ENCODE results near the gene PGLYRP3.

Gene PGLYRP3

DNA sequence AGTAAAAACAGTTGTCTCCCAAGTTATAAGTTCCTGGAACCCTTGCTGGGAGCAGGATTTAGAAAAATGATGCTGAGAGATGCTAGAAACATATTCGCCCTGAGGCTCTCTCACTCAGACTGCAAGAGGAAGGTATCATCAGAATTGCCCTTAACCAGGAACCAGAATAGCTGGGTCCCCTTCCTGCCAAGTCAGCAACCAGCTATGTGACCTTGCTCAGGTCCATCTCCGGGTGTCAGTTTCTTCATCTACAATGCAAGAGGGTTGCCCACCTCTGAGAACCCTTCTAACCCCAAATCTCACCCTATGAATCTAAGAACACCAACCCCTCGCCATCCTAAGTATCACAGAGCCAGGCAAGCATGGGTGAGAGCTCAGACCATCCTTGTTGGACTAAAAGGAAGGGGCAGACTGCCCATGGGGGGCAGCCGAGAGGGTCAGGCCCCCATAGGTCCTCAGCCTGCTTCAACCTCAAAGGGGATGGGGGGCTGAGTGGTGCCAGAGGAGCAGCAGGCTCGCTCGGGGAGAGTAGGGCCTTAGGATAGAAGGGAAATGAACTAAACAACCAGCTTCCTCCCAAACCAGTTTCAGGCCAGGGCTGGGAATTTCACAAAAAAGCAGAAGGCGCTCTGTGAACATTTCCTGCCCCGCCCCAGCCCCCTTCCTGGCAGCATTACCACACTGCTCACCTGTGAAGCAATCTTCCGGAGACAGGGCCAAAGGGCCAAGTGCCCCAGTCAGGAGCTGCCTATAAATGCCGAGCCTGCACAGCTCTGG lies 44.5 kb upstream of the PGLYRP3 start:
- Histone ChIP-seq H3K9ac (ENCODE audit: low read length in 5 of 5) (no peak overlapping the region), H3K27ac (ENCODE audit: low read depth, low read length) (no peak overlapping the region), H3K9me3 (ENCODE audit: control insufficient read depth in 5 of 5, low read length in 5 of 5) (no peaks in the 10 kb centered on the region), H3K36me3 (ENCODE audit: control insufficient read depth in 5 of 5, insufficient read depth in 5 of 5, low read length in 5 of 5) (no peaks in the 10 kb centered on the region), H3K27me3 (ENCODE audit: control insufficient read depth in 5 of 5, insufficient read depth in 4 of 5, low read length in 5 of 5) (peaks cover 0 to 6% (median 0%) of the 10 kb centered on the region in 5 donors), H3K4me1 (ENCODE audit: control insufficient read depth in 5 of 5, insufficient read depth in 5 of 5, low read length in 5 of 5) (peaks cover 0 to 43% (median 15%) of the 10 kb centered on the region in 5 donors), H3K4me3 (ENCODE audit: low read depth in 1 of 5, low read length in 5 of 5) (peak overlapping the region in 1 of 5 donors; percentile 29)

DNA sequence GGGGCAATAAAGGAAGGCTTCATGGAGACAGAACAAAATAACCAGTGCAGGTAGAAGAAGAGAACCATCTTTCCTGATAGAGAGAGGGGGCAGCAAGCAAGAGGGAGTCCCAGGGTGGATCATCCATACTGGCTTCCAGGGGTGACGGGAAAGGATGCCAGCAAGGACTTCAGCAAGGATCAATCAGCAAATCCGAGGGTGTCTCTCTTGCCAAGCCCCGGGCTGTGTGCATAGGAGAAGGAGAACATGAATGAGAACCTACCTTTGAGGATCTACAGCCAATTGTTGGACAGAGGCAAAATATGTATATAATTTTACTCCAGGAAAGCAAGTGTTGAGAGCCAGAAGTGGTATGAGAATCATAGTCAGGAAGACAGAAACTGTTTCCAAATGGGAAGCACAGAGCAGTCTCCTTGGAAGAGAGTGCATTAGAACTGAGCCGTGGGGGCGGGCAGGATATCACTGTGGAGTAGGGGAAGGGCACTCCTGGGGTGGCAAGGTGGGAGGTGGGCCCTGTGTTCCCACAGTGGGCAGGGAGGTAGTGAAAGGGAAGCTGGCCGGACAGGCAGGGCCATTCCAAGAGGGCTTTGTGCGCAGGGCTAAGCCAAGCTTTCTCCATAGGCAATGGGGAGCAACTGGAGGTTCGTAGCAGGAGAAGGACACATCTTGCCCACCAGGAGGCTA lies 43.8 kb upstream of the PGLYRP3 start:
- no peak overlapping the region for H3K9ac ChIP-seq (ENCODE audit: low read length in 5 of 5)
- peaks cover 0 to 43% (median 15%) of the 10 kb centered on the region in 5 donors for H3K4me1 ChIP-seq (ENCODE audit: control insufficient read depth in 5 of 5, insufficient read depth in 5 of 5, low read length in 5 of 5)
- H3K4me3 ChIP-seq (ENCODE audit: low read depth in 1 of 5, low read length in 5 of 5) = no peak overlapping the region
- H3K27me3 ChIP-seq (ENCODE audit: control insufficient read depth in 5 of 5, insufficient read depth in 4 of 5, low read length in 5 of 5) = peaks cover 0 to 6% (median 0%) of the 10 kb centered on the region in 5 donors
- no peak overlapping the region for H3K27ac ChIP-seq (ENCODE audit: low read depth, low read length)
- no peaks in the 10 kb centered on the region for H3K36me3 ChIP-seq (ENCODE audit: control insufficient read depth in 5 of 5, insufficient read depth in 5 of 5, low read length in 5 of 5)
- H3K9me3 ChIP-seq (ENCODE audit: control insufficient read depth in 5 of 5, low read length in 5 of 5) = no peaks in the 10 kb centered on the region

DNA sequence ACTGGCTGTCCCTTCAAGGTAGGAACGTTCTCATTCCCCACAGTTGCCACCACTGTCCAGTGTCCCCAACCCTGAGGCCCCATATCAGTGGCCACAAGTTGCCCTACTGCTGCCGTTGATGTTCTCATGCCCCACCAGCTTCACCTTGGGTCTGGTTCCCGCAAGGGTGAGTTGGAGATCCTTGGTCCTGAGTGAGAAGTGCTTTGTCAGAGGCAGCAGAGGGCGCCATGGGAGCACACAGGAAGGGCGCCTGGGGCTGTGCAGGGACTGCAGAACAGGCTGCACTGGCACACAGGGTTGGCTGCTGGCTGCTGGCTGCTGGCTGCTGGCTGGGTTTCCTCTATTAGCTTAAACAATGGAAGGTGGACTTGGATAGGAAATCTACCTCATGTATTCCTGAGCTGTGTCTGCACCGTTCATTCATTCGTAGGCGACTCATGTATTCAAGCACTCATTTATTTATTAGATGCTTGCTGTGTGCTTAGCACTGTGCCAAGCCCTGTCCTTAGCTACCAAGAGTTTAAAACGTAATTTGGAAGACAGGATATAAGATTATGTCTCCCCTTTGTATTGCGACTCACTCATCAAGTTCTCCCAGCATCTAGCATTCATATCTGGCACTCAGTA lies 42.8 kb upstream of the PGLYRP3 start:
- Histone ChIP-seq H3K4me3 (ENCODE audit: low read depth in 1 of 5, low read length in 5 of 5) (no peak overlapping the region), H3K9ac (ENCODE audit: low read length in 5 of 5) (no peak overlapping the region), H3K27ac (ENCODE audit: low read depth, low read length) (no peak overlapping the region), H3K4me1 (ENCODE audit: control insufficient read depth in 5 of 5, insufficient read depth in 5 of 5, low read length in 5 of 5) (peaks cover 0 to 40% (median 15%) of the 10 kb centered on the region in 5 donors), H3K9me3 (ENCODE audit: control insufficient read depth in 5 of 5, low read length in 5 of 5) (no peaks in the 10 kb centered on the region), H3K36me3 (ENCODE audit: control insufficient read depth in 5 of 5, insufficient read depth in 5 of 5, low read length in 5 of 5) (no peaks in the 10 kb centered on the region), H3K27me3 (ENCODE audit: control insufficient read depth in 5 of 5, insufficient read depth in 4 of 5, low read length in 5 of 5) (peaks cover 0 to 8% (median 5%) of the 10 kb centered on the region in 5 donors)

DNA sequence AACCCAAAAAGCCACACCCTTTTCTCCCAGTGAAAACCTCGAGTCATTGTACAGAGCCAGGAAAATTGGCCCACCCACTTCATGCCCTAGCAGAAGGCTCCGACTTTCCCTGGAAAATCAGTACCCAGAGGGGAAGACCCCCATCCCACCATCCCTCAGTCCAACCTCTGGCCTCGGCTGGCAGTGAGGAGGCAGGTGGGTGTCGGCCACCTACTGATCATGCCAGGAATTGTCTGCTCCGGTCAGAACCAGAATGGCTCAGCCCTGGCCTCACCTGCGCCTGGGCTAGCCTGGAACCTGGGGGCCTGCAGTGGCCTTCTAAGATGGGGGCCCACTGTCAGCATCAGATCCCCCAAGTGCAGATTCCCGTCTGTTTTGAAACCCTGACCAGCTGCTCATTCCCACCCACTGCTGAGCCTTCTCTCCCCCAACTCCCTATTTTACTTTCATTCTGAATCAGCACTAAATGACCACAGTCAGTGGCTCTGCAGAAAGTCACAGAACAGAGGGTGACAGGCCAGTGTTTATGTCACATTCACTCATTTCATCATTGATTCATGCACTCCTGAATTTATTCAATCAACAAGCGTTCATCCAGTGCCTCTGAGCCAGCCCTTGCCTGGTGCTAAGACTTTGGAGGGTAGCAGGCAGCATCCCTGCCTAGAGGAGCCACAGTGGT lies 41.9 kb upstream of the PGLYRP3 start:
- H3K27me3 ChIP-seq (ENCODE audit: control insufficient read depth in 5 of 5, insufficient read depth in 4 of 5, low read length in 5 of 5) = peaks cover 0 to 13% (median 9%) of the 10 kb centered on the region in 5 donors
- no peak overlapping the region for H3K27ac ChIP-seq (ENCODE audit: low read depth, low read length)
- no peak overlapping the region for H3K9ac ChIP-seq (ENCODE audit: low read length in 5 of 5)
- H3K4me3 ChIP-seq (ENCODE audit: low read depth in 1 of 5, low read length in 5 of 5) = no peak overlapping the region
- H3K36me3 ChIP-seq (ENCODE audit: control insufficient read depth in 5 of 5, insufficient read depth in 5 of 5, low read length in 5 of 5) = no peaks in the 10 kb centered on the region
- H3K4me1 ChIP-seq (ENCODE audit: control insufficient read depth in 5 of 5, insufficient read depth in 5 of 5, low read length in 5 of 5) = peaks cover 0 to 32% (median 15%) of the 10 kb centered on the region in 5 donors
- no peaks in the 10 kb centered on the region for H3K9me3 ChIP-seq (ENCODE audit: control insufficient read depth in 5 of 5, low read length in 5 of 5)

DNA sequence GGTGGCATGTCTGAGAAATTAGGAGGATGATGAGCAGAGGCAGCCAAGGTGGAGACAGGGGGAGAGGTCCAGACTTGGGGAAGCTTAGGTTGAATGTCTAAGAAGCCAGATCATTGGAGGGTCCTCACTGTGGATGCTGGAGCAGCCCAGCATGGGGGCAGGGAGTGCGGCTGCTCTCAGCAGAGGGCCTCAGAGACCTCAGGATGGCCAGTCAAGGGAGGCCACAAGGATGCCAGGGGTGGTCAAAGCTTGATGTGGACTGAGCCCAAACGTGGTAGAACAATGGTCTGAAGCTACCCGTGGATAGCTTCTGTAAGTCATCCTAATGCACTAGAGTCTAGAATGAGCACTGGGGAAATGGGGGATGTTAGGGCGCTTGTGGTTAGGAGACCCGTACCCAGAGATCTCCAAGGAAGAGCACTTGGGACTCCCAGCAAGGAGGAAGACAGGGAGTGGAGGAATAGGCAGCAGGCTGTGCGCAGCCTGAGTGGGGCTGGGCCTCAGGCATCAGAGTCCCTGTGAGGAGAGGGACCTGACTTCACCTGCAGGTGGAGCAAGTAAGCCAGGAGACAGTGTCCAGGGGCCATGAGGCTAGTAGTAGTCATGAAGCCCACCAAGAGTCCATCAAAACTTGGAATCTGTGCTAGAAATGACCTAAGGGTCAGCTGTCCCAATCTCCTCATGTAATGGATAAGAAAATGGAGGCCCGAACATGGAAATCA lies 40.6 kb upstream of the PGLYRP3 start:
- Histone ChIP-seq H3K36me3 (ENCODE audit: control insufficient read depth in 5 of 5, insufficient read depth in 5 of 5, low read length in 5 of 5) (no peaks in the 10 kb centered on the region), H3K4me1 (ENCODE audit: control insufficient read depth in 5 of 5, insufficient read depth in 5 of 5, low read length in 5 of 5) (peaks cover 0 to 22% (median 10%) of the 10 kb centered on the region in 5 donors), H3K27ac (ENCODE audit: low read depth, low read length) (no peak overlapping the region), H3K27me3 (ENCODE audit: control insufficient read depth in 5 of 5, insufficient read depth in 4 of 5, low read length in 5 of 5) (peaks cover 5 to 22% (median 17%) of the 10 kb centered on the region in 5 donors), H3K4me3 (ENCODE audit: low read depth in 1 of 5, low read length in 5 of 5) (no peak overlapping the region), H3K9ac (ENCODE audit: low read length in 5 of 5) (no peak overlapping the region), H3K9me3 (ENCODE audit: control insufficient read depth in 5 of 5, low read length in 5 of 5) (no peaks in the 10 kb centered on the region)

DNA sequence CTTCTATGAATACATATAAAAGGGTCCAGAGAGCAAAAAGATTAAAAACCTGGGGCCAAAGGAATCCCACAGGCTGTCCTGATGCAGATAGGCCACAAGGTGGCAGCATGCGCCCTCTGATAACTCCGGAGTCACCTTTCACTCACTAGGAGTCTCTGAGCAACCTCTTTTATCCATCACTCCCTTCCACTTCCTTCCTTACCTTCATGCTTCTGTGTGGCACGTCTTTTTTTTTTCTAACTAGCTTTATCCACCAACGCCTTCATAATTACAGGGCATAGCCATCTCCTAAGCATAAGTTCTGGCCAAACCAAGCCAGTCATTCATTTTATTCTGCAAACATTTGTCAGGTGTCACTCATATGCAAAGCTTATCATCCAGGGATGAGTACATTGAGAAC lies 39.8 kb upstream of the PGLYRP3 start:
- no peaks in the 10 kb centered on the region for H3K9me3 ChIP-seq (ENCODE audit: control insufficient read depth in 5 of 5, low read length in 5 of 5)
- no peak overlapping the region for H3K4me3 ChIP-seq (ENCODE audit: low read depth in 1 of 5, low read length in 5 of 5)
- no peak overlapping the region for H3K27ac ChIP-seq (ENCODE audit: low read depth, low read length)
- peaks cover 9 to 30% (median 22%) of the 10 kb centered on the region in 5 donors for H3K27me3 ChIP-seq (ENCODE audit: control insufficient read depth in 5 of 5, insufficient read depth in 4 of 5, low read length in 5 of 5)
- H3K36me3 ChIP-seq (ENCODE audit: control insufficient read depth in 5 of 5, insufficient read depth in 5 of 5, low read length in 5 of 5) = no peaks in the 10 kb centered on the region
- no peak overlapping the region for H3K9ac ChIP-seq (ENCODE audit: low read length in 5 of 5)
- peaks cover 0 to 14% (median 5%) of the 10 kb centered on the region in 5 donors for H3K4me1 ChIP-seq (ENCODE audit: control insufficient read depth in 5 of 5, insufficient read depth in 5 of 5, low read length in 5 of 5)

DNA sequence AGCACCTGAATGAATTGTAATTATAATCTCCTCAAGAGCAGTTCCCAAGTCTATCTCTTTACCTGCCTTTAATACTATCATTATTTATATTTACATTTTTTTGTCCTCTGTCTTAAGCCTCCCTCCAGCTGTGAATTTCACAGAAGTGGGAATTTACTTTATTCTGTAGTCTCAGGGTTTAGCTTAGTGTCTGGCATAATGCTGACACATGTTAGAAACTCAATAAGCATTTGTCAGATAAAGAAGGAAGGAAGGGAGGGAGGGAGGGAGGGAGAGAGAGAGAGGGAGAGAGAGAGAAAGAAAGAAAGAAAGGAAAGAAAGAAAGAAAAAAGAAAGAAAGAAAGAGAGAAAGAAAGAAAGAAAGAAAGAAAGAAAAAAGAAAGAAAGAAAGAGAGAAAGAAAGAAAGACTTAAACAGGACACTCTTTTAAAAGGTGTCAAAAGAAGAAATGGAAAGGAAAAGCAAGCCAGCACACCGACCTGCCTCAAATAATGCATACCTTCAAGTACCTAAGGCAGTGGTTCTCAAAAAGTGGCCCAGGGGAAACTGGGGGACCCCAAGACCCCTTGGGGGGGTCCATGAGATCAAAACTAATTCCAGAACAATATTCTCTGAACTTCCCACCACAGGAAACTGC lies 37.7 kb upstream of the PGLYRP3 start:
- H3K27me3 ChIP-seq (ENCODE audit: control insufficient read depth in 5 of 5, insufficient read depth in 4 of 5, low read length in 5 of 5) = peaks cover 15 to 43% (median 28%) of the 10 kb centered on the region in 5 donors

DNA sequence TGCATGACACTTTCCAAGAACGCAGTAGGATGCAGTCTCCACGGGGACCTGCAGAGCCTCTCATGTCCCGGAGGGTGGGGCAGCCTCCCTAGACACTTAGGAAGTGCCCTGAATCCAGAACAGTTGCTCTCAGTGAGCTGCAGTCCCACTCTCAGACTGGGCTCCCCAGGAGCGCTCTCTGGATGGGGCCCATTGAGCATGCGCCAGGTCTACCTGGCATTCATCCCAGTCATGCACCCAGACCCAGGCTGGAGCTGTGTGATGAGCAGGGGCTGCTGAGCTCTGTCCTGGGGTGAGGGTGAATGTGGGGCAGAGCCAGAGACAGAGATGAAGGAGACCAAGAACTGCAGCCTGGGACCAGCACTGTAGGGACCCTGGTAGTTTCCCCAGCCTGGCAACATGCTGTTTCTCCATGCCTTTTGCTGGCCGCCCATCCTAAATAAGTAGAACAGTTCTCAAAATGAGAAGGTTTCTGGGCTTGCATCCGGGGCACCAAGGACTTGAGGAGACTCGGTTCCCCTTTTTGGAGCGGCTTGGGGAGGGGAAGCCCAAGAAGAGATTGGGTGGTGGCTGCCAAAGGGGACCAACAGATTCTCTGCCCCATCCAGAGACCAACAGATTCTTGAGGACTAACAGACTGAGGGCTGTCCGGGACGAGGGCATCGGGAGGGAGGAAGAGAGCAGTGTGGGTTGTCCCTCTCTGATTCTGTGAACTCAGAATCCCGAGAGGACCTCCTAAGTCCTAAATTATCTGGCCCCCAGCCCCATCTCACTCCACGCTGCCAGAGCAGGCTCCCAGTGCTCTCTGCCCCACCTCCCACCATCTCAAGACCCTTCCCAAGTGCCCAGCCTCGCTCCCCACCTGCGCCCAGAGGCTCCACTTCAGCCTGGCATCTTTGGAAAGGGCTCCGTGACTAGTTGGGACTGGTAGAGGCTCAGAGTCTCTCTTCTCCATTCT lies 36.9 kb upstream of the PGLYRP3 start:
- H3K4me1 ChIP-seq (ENCODE audit: control insufficient read depth in 5 of 5, insufficient read depth in 5 of 5, low read length in 5 of 5) = no peaks in the 10 kb centered on the region
- H3K4me3 ChIP-seq (ENCODE audit: low read depth in 1 of 5, low read length in 5 of 5) = no peak overlapping the region
- no peaks in the 10 kb centered on the region for H3K9me3 ChIP-seq (ENCODE audit: control insufficient read depth in 5 of 5, low read length in 5 of 5)
- no peak overlapping the region for H3K9ac ChIP-seq (ENCODE audit: low read length in 5 of 5)
- peaks cover 15 to 47% (median 28%) of the 10 kb centered on the region in 5 donors for H3K27me3 ChIP-seq (ENCODE audit: control insufficient read depth in 5 of 5, insufficient read depth in 4 of 5, low read length in 5 of 5)
- H3K36me3 ChIP-seq (ENCODE audit: control insufficient read depth in 5 of 5, insufficient read depth in 5 of 5, low read length in 5 of 5) = no peaks in the 10 kb centered on the region
- no peak overlapping the region for H3K27ac ChIP-seq (ENCODE audit: low read depth, low read length)

More for the DNA sequence above, 37.7 kb upstream of the PGLYRP3 start:
- H3K4me1 ChIP-seq (ENCODE audit: control insufficient read depth in 5 of 5, insufficient read depth in 5 of 5, low read length in 5 of 5) = no peaks in the 10 kb centered on the region
- no peaks in the 10 kb centered on the region for H3K36me3 ChIP-seq (ENCODE audit: control insufficient read depth in 5 of 5, insufficient read depth in 5 of 5, low read length in 5 of 5)
- no peak overlapping the region for H3K27ac ChIP-seq (ENCODE audit: low read depth, low read length)
- no peak overlapping the region for H3K9ac ChIP-seq (ENCODE audit: low read length in 5 of 5)
- no peaks in the 10 kb centered on the region for H3K9me3 ChIP-seq (ENCODE audit: control insufficient read depth in 5 of 5, low read length in 5 of 5)
- no peak overlapping the region for H3K4me3 ChIP-seq (ENCODE audit: low read depth in 1 of 5, low read length in 5 of 5)
